Measurements from ENCODE around the gene CBX7.
"Not testable (repeated sequence)": the region's sequence is repeated elsewhere in the genome, so short reads cannot be mapped to it uniquely, and the experiment has no call there.

The CBX7 gene

GRCh38 chr22:39173787-39174497 is 21.5 kb upstream of the CBX7 start:
- peak; percentile 57 for DNase-seq

GRCh38 chr22:39173050-39173706 is 20.7 kb upstream of the CBX7 start:
- no peak for DNase-seq

- not testable (repeated sequence) for DNase-seq
These were observed 20.0 kb upstream of the CBX7 start for GRCh38 chr22:39172265-39173049.

GRCh38 chr22:39171623-39172264 is 19.3 kb upstream of the CBX7 start:
- no peak for DNase-seq

GRCh38 chr22:39170825-39171622 is 18.5 kb upstream of the CBX7 start:
- DNase-seq = peak; percentile 88

- DNase-seq = no peak
These were observed 17.5 kb upstream of the CBX7 start for GRCh38 chr22:39169797-39170466.

- no peak for DNase-seq
These were observed 14.1 kb upstream of the CBX7 start for GRCh38 chr22:39166547-39166946.

GRCh38 chr22:39156093-39156492 is 3.6 kb upstream of the CBX7 start:
- DNase-seq = not testable (repeated sequence)

GRCh38 chr22:39155421-39155820 is 2.9 kb upstream of the CBX7 start:
- no peak for DNase-seq

GRCh38 chr22:39153220-39153717 is 789 bp upstream of the CBX7 start:
- DNase-seq = no peak

- DNase-seq = no peak
These were observed 413 bp downstream of the CBX7 start for GRCh38 chr22:39152024-39152510.

GRCh38 chr22:39151329-39151975 is 1.0 kb downstream of the CBX7 start:
- DNase-seq = no peak

GRCh38 chr22:39150848-39151215 is 1.6 kb downstream of the CBX7 start:
- no peak for DNase-seq

GRCh38 chr22:39149915-39150847 is 2.3 kb downstream of the CBX7 start:
- DNase-seq = no peak

GRCh38 chr22:39148727-39149535 is 3.5 kb downstream of the CBX7 start:
- peak; percentile 73 for DNase-seq

GRCh38 chr22:39148026-39148726 is 4.3 kb downstream of the CBX7 start:
- no peak for DNase-seq

GRCh38 chr22:39147335-39148025 is 5.0 kb downstream of the CBX7 start:
- DNase-seq = no peak
